HL-60 (cell line): Measurements from ENCODE around the gene PCBP2.

Experiments
- DNase-seq, 2 experiments: peaks; one replicate each; pipeline ENCODE4 v3.0.0-alpha.2; 2010 to 2020; ENCODE audit warnings: low read depth in 1 of 2, low spot score in 1 of 2
- H3K27ac ChIP-seq: fragments of 250-450 bp; sonication (Bioruptor Pico); replicated peaks from 2 replicates; pipeline ENCODE4 v1.5.1; 2020; ENCODE audit warnings: mild to moderate bottlenecking, moderate library complexity
- H3K27me3 ChIP-seq: fragments of 250-450 bp; sonication (Bioruptor Pico); 2 replicates; pipeline ENCODE4 v1.5.1; 2021; ENCODE audit warnings: mild to moderate bottlenecking, moderate library complexity; ENCODE audit not compliant: insufficient read depth, poor library complexity, severe bottlenecking
- H3K4me3 ChIP-seq: replicated peaks from 2 replicates; pipeline ENCODE4 v1.5.1; 2011; ENCODE audit warnings: mild to moderate bottlenecking, control low read depth, low read length; ENCODE audit not compliant: insufficient read depth
- CTCF ChIP-seq: IDR thresholded peaks from one replicate; pipeline ENCODE4 v1.5.1; 2011; ENCODE audit warnings: low read length, control low read depth, inconsistent platforms; ENCODE audit not compliant: insufficient read depth
- GABPA ChIP-seq: IDR thresholded peaks from 2 replicates; pipeline ENCODE4 v1.6.1; 2012; ENCODE audit warnings: low read depth
- POLR2AphosphoS5 ChIP-seq: IDR thresholded peaks from 2 replicates; pipeline ENCODE4 v1.6.1; 2012; ENCODE audit warnings: low read depth
- SPI1 ChIP-seq: IDR thresholded peaks from 2 replicates; pipeline ENCODE4 v1.6.1; 2012; ENCODE audit warnings: low read depth, mild to moderate bottlenecking, borderline replicate concordance
- TF ChIP-seq, protein P1 (sequence below): IDR thresholded peaks from 2 replicates; pipeline ENCODE4 v1.6.1; 2012; ENCODE audit warnings: low read depth; ENCODE audit not compliant: insufficient replicate concordance

Gene PCBP2

GRCh38 chr12:53513712-53514410 lies 62.0 kb downstream of the PCBP2 start:
- Histone ChIP-seq H3K4me3 (no peak overlapping the region), H3K27ac (no peak overlapping the region), H3K27me3 (no peaks in the 10 kb centered on the region)
- DNase-seq: no peak
- TF ChIP-seq SPI1 (no peak), GABPA (no peak), POLR2AphosphoS5 (no peak), CTCF (no peak)
- TF ChIP-seq, protein P1, sequence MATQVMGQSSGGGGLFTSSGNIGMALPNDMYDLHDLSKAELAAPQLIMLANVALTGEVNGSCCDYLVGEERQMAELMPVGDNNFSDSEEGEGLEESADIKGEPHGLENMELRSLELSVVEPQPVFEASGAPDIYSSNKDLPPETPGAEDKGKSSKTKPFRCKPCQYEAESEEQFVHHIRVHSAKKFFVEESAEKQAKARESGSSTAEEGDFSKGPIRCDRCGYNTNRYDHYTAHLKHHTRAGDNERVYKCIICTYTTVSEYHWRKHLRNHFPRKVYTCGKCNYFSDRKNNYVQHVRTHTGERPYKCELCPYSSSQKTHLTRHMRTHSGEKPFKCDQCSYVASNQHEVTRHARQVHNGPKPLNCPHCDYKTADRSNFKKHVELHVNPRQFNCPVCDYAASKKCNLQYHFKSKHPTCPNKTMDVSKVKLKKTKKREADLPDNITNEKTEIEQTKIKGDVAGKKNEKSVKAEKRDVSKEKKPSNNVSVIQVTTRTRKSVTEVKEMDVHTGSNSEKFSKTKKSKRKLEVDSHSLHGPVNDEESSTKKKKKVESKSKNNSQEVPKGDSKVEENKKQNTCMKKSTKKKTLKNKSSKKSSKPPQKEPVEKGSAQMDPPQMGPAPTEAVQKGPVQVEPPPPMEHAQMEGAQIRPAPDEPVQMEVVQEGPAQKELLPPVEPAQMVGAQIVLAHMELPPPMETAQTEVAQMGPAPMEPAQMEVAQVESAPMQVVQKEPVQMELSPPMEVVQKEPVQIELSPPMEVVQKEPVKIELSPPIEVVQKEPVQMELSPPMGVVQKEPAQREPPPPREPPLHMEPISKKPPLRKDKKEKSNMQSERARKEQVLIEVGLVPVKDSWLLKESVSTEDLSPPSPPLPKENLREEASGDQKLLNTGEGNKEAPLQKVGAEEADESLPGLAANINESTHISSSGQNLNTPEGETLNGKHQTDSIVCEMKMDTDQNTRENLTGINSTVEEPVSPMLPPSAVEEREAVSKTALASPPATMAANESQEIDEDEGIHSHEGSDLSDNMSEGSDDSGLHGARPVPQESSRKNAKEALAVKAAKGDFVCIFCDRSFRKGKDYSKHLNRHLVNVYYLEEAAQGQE: no peak

- TF ChIP-seq GABPA: no peak
- TF ChIP-seq POLR2AphosphoS5: no peak
- TF ChIP-seq CTCF: no peak
- TF ChIP-seq, protein P1: no peak
- no peak for TF ChIP-seq SPI1
Measured at GRCh38 chr12:53514628-53515290, 62.9 kb downstream of the PCBP2 start.

DNA sequence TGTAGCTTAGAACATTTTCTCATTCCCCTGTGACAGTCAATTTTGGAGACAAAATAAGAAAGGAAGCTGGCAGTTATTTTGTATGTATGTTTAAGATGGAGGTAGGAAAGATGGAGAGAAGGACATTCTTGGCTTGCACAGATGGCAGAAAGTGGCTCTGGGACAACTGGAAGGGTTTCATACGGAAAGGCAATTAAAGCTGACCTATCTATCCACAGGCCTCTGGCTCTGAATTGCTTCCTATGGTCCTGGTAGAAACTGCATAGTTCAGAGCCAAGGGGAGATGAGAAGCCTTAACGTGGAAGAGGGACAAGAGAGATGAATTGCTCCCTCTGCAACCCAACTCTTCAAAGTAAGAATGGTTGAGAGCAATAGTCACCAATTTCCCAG lies 63.4 kb downstream of the PCBP2 start:
- no peak overlapping the region for H3K4me3 ChIP-seq
- DNase-seq: no peak
- H3K27ac ChIP-seq: no peak overlapping the region
- TF ChIP-seq POLR2AphosphoS5 (no peak), CTCF (no peak), SPI1 (no peak), GABPA (no peak)
- TF ChIP-seq, protein P1: no peak
- H3K27me3 ChIP-seq: no peaks in the 10 kb centered on the region

More at GRCh38 chr12:53514628-53515290, 62.9 kb downstream of the PCBP2 start:
- H3K27ac ChIP-seq: no peak overlapping the region
- no peaks in the 10 kb centered on the region for H3K27me3 ChIP-seq
- no peak overlapping the region for H3K4me3 ChIP-seq
- no peak for DNase-seq
